Body of pancreas (tissue), 4 donors: ENCODE data around the gene C18orf32. TPM values are rescaled to one million over a fixed set of nuclear protein-coding genes. Genes with fewer than 3 reads are reported as not detected.
"Not testable (repeated sequence)": the region's sequence is repeated elsewhere in the genome, so short reads cannot be mapped to it uniquely, and the experiment has no call there.

Experiments
- ATAC-seq: fragments of 150-250 bp; one replicate; pipeline ENCODE4 v1.9.1; 2016
- DNase-seq, 4 donors: peaks; one replicate each; pipeline ENCODE4 v3.0.0-alpha.2; 2019
- H3K27ac ChIP-seq, 4 donors: fragments of 200-600 bp; sonication (generic); 1 replicate in 3 of 4; 2 replicates in 1 of 4; pipeline versions ENCODE4 v1.5.1 to v1.6.1; 2016 to 2019; ENCODE audit warnings: mild to moderate bottlenecking in 1 of 4, mixed read lengths in 1 of 4, moderate library complexity in 1 of 4
- H3K27me3 ChIP-seq, 2 donors: fragments of 200-600 bp; sonication (generic); one replicate each; pipeline ENCODE4 v1.6.0; 2016; ENCODE audit warnings: mild to moderate bottlenecking in 1 of 2
- H3K36me3 ChIP-seq, 2 donors: fragments of 200-600 bp; sonication (generic); replicated peaks in 1 of 2; 2 replicates each; pipeline ENCODE4 v1.5.1; 2016; ENCODE audit warnings: low read depth in 2 of 2; ENCODE audit not compliant: insufficient read depth in 1 of 2
- H3K4me1 ChIP-seq: fragments of 200-600 bp; sonication (generic); one replicate; pipeline ENCODE4 v1.6.0; 2016
- H3K4me3 ChIP-seq, 2 donors: fragments of 200-600 bp; sonication (generic); 1 replicate in 1 of 2; 2 replicates in 1 of 2; pipeline ENCODE4 v1.5.1; 2016 to 2019
- H3K9me3 ChIP-seq, 3 donors: fragments of 200-600 bp; sonication (generic); 1 replicate in 2 of 3; 2 replicates in 1 of 3; pipeline ENCODE4 v1.5.1; 2016
- CTCF ChIP-seq, 7 experiments: fragments of 450-650 bp in 4 of 7; fragments of 200-600 bp in 3 of 7; sonication (generic) in 3 of 7; IDR thresholded peaks; one replicate each; pipeline ENCODE4 v1.5.1; 2016 to 2019; ENCODE audit warnings: antibody characterized with exemption in 7 of 7
- POLR2A ChIP-seq, 3 donors: fragments of 450-650 bp; IDR thresholded peaks; one replicate each; pipeline ENCODE4 v1.6.1; 2016; ENCODE audit warnings: antibody characterized with exemption in 3 of 3, mild to moderate bottlenecking in 2 of 3
- WGBS, 2 donors: methylation state at CpG; one replicate each; pipeline ENCODE4 v1.1.5; 2017; 5-methylcytosine and 5-hydroxymethylcytosine counted together
- intact Hi-C: fragments of 100-400 bp; cut with DNase I; formaldehyde crosslinking; loops from one replicate; pipeline ENCODE4 v1.15.1; 2023
- total RNA-seq, 2 donors: library from RNA; depleted of rRNA; stranded (reverse); fragments of >200 nt; gene quantifications; one replicate each; pipeline ENCODE4 v1.1.0, GENCODE V29; 2016

Gene C18orf32
- total RNA-seq, 2 donors from 2014 or later, result 19.7 to 22.4 TPM

GRCh38 chr18:49515516-49515915, 28.5 kb upstream of the C18orf32 start:
- Histone ChIP-seq H3K4me3 (no peak overlapping the region), H3K27ac (no peak overlapping the region), H3K4me1 (no peaks in the 10 kb centered on the region), H3K9me3 (no peaks in the 10 kb centered on the region), H3K36me3 (no peaks in the 10 kb centered on the region), H3K27me3 (no peaks in the 10 kb centered on the region)
- WGBS, 2 donors, result 93 to 100% methylated on average over 2 to 3 of the region's 3 CpGs
- no peak for ATAC-seq
- no peak for TF ChIP-seq POLR2A (IDR thresholded peaks at IDR 0.05)
- no peak for TF ChIP-seq CTCF (IDR thresholded peaks at IDR 0.05)
- no peak for DNase-seq
- intact Hi-C loops, result no loop called here

- H3K27ac ChIP-seq, H3K4me3 ChIP-seq, H3K9me3 ChIP-seq, H3K36me3 ChIP-seq, ATAC-seq, intact Hi-C loops, H3K27me3 ChIP-seq, H3K4me1 ChIP-seq, DNase-seq: not testable (repeated sequence)
- WGBS, 2 donors, result 75 to 78% methylated on average over 5 of the region's 5 CpGs
These were observed 28.0 kb upstream of the C18orf32 start for GRCh38 chr18:49515003-49515402.

GRCh38 chr18:49514577-49514976, 27.5 kb upstream of the C18orf32 start:
- Histone ChIP-seq H3K9me3 (no peaks in the 10 kb centered on the region), H3K36me3 (no peaks in the 10 kb centered on the region), H3K4me3 (no peak overlapping the region), H3K27ac (no peak overlapping the region), H3K27me3 (no peaks in the 10 kb centered on the region), H3K4me1 (no peaks in the 10 kb centered on the region)
- intact Hi-C loops, result loop anchor here (5.0 kb wide), 1 partner anchor 353 kb away; no protein-coding TSS in a partner anchor
- no peak for DNase-seq
- TF ChIP-seq POLR2A (IDR thresholded peaks at IDR 0.05), result no peak
- TF ChIP-seq CTCF (IDR thresholded peaks at IDR 0.05), result no peak
- no peak for ATAC-seq
- 47 to 62% methylated on average over 9 of the region's 9 CpGs for WGBS, 2 donors

GRCh38 chr18:49512876-49513275, 25.8 kb upstream of the C18orf32 start:
- H3K27ac ChIP-seq, H3K36me3 ChIP-seq, H3K4me1 ChIP-seq, DNase-seq, H3K9me3 ChIP-seq, H3K4me3 ChIP-seq, H3K27me3 ChIP-seq, ATAC-seq: not testable (repeated sequence)
- intact Hi-C loops, result loop anchor here (5.0 kb wide), 1 partner anchor 354 kb away; no protein-coding TSS in a partner anchor
- 92 to 93% methylated on average over 8 of the region's 8 CpGs for WGBS, 2 donors

GRCh38 chr18:49510393-49511115, 23.5 kb upstream of the C18orf32 start:
- no peaks in the 10 kb centered on the region for H3K27me3 ChIP-seq
- intact Hi-C loops, result loop anchor here (5.0 kb wide), 1 partner anchor 357 kb away; no protein-coding TSS in a partner anchor

GRCh38 chr18:49506438-49506837, 19.4 kb upstream of the C18orf32 start:
- H3K27ac ChIP-seq, intact Hi-C loops, H3K36me3 ChIP-seq, DNase-seq, H3K27me3 ChIP-seq, H3K4me1 ChIP-seq, ATAC-seq, H3K4me3 ChIP-seq, H3K9me3 ChIP-seq: not testable (repeated sequence)
- 85 to 88% methylated on average over 5 of the region's 5 CpGs for WGBS, 2 donors

More at GRCh38 chr18:49510393-49511115, 23.5 kb upstream of the C18orf32 start:
- Histone ChIP-seq H3K9me3 (no peaks in the 10 kb centered on the region), H3K27ac (no peak overlapping the region), H3K36me3 (no peaks in the 10 kb centered on the region), H3K4me1 (no peaks in the 10 kb centered on the region), H3K4me3 (no peak overlapping the region)
- TF ChIP-seq POLR2A (IDR thresholded peaks at IDR 0.05), result no peak
- TF ChIP-seq CTCF (IDR thresholded peaks at IDR 0.05), result peak; percentile 72 to 81 (median 76)
- 29 to 31% methylated on average over 12 of the region's 12 CpGs for WGBS, 2 donors
- ATAC-seq (peak; percentile 78), DNase-seq (peak; percentile 48 to 60 (median 48))
